B cell (primary cell): Measurements from ENCODE around the gene PUM1. TPM values are rescaled to one million over a fixed set of nuclear protein-coding genes. Genes with fewer than 3 reads are reported as not detected.

ENCODE experiments used
- ATAC-seq: fragments of 200-7000 bp; cut with Tn5 transposase; one replicate; pipeline ENCODE4 v1.10.0; 2021; ENCODE audit warnings: low read depth, mild to moderate bottlenecking, moderate number of reproducible peaks, moderate library complexity
- CTCF ChIA-PET: fragments of 350-600 bp; sonication (Branson Sonifier 250); formaldehyde crosslinking; loops from one replicate; lab custom pipeline; 2021; ENCODE audit warnings: antibody characterized with exemption, inconsistent platforms; lab: Charles Lee
- POLR2A ChIA-PET: fragments of 350-600 bp; sonication (Branson Sonifier 250); formaldehyde crosslinking; loops from one replicate; lab custom pipeline; 2021; ENCODE audit warnings: antibody characterized with exemption; lab: Charles Lee
- DNase-seq: peaks from one replicate; pipeline ENCODE4 v3.0.0; 2013
- H2AFZ ChIP-seq: 2 replicates; pipeline ENCODE4 v1.6.1; 2012; ENCODE audit warnings: mild to moderate bottlenecking, low read depth, low read length; ENCODE audit not compliant: insufficient read depth, poor library complexity, severe bottlenecking
- H3K27ac ChIP-seq, 2 donors: 1 replicate in 1 of 2; 2 replicates in 1 of 2; pipeline ENCODE4 v1.5.1; 2012 to 2013; ENCODE audit warnings: low read length in 2 of 2, mild to moderate bottlenecking in 2 of 2, moderate library complexity in 1 of 2
- H3K27me3 ChIP-seq, 4 experiments: fragments of 200-600 bp in 1 of 4; sonication (generic) in 1 of 4; replicated peaks in 1 of 4; 1 replicate in 2 of 4; 2 replicates in 2 of 4; pipeline versions ENCODE4 v1.6.1 to v1.7.0; 2013 to 2016; ENCODE audit warnings: low read length in 3 of 4, mild to moderate bottlenecking in 2 of 4, mixed read lengths in 1 of 4, moderate library complexity in 1 of 4; ENCODE audit not compliant: insufficient read depth in 4 of 4, control insufficient read depth in 3 of 4; ENCODE audit errors: control extremely low read depth in 1 of 4
- H3K36me3 ChIP-seq, 2 experiments: replicated peaks in 1 of 2; 1 replicate in 1 of 2; 2 replicates in 1 of 2; pipeline versions ENCODE4 v1.6.1 to v1.7.1; 2013; ENCODE audit warnings: low read length in 1 of 2; ENCODE audit not compliant: insufficient read depth in 2 of 2, control insufficient read depth in 1 of 2; ENCODE audit errors: control extremely low read depth in 1 of 2, extremely low read depth in 1 of 2
- H3K4me1 ChIP-seq, 2 donors: fragments of 200-600 bp in 1 of 2; sonication (generic) in 1 of 2; 1 replicate in 1 of 2; 2 replicates in 1 of 2; pipeline versions ENCODE4 v1.5.1 to v1.6.1; 2013 to 2017; ENCODE audit warnings: low read length in 2 of 2; ENCODE audit not compliant: control insufficient read depth in 2 of 2, insufficient read depth in 2 of 2
- H3K4me2 ChIP-seq: replicated peaks from 2 replicates; pipeline ENCODE3; 2012; ENCODE audit warnings: mild to moderate bottlenecking, low read depth, low read length; ENCODE audit not compliant: poor library complexity, severe bottlenecking
- H3K4me3 ChIP-seq, 5 experiments: fragments of 200-600 bp in 1 of 5; sonication (generic) in 1 of 5; 1 replicate in 3 of 5; 2 replicates in 2 of 5; pipeline versions ENCODE4 v1.5.1 to v1.7.0; 2011 to 2016; ENCODE audit warnings: low read length in 4 of 5, mild to moderate bottlenecking in 4 of 5, low read depth in 2 of 5, control low read depth in 1 of 5, moderate library complexity in 1 of 5; ENCODE audit not compliant: insufficient read depth in 1 of 5; ENCODE audit errors: control extremely low read depth in 1 of 5, extremely low read depth in 1 of 5
- H3K79me2 ChIP-seq: fragments of 200-600 bp; sonication (generic); one replicate; pipeline ENCODE4 v1.6.0; 2016; ENCODE audit warnings: low read length; ENCODE audit not compliant: control insufficient read depth, insufficient read depth
- H3K9ac ChIP-seq: fragments of 200-600 bp; sonication (generic); 2 replicates; pipeline ENCODE4 v1.6.1; 2017; ENCODE audit warnings: mild to moderate bottlenecking, low read length, moderate library complexity
- H3K9me3 ChIP-seq, 3 donors: one replicate each; pipeline versions ENCODE4 v1.6.1 to v1.7.1; 2013; ENCODE audit warnings: low read length in 2 of 3; ENCODE audit not compliant: control insufficient read depth in 2 of 3, insufficient read depth in 1 of 3; ENCODE audit errors: control extremely low read depth in 1 of 3
- H4K20me1 ChIP-seq: 2 replicates; pipeline ENCODE4 v1.6.0; 2012; ENCODE audit warnings: mild to moderate bottlenecking, low read length; ENCODE audit not compliant: insufficient read depth, control insufficient read depth, poor library complexity, severe bottlenecking
- H3K27ac Mint-ChIP-seq: one replicate; pipeline ENCODE4 v1.8.0; 2021; ENCODE audit warnings: mixed read lengths
- H3K27me3 Mint-ChIP-seq: one replicate; pipeline ENCODE4 v1.8.0; 2021; ENCODE audit warnings: mixed read lengths
- H3K4me1 Mint-ChIP-seq: one replicate; pipeline ENCODE4 v1.8.0; 2021; ENCODE audit warnings: mixed read lengths
- H3K4me3 Mint-ChIP-seq: one replicate; pipeline ENCODE4 v1.8.0; 2021; ENCODE audit warnings: mixed read lengths
- H3K9me3 Mint-ChIP-seq: one replicate; pipeline ENCODE4 v1.8.0; 2022; ENCODE audit warnings: mixed read lengths; ENCODE audit not compliant: insufficient read depth
- CTCF ChIP-seq: fragments of 200-600 bp; IDR thresholded peaks from one replicate; pipeline ENCODE4 v1.8.0; 2022; ENCODE audit warnings: antibody characterized with exemption, mild to moderate bottlenecking
- EZH2 ChIP-seq: IDR thresholded peaks from 2 replicates; pipeline ENCODE4 v1.6.1; 2012; ENCODE audit warnings: borderline replicate concordance, low read depth, mild to moderate bottlenecking, moderate library complexity, low read length; ENCODE audit not compliant: insufficient read depth, poor library complexity, severe bottlenecking
- WGBS: methylation state at CpG from one replicate; pipeline ENCODE4 v1.1.5; 2013; ENCODE audit warnings: missing lambda C conversion rate; ENCODE audit not compliant: insufficient coverage; 5-methylcytosine and 5-hydroxymethylcytosine counted together
- intact Hi-C: fragments of 100-400 bp; cut with micrococcal nuclease; formaldehyde crosslinking; loops from one replicate; pipeline ENCODE4 v1.10.0; 2022
- polyA plus RNA-seq: library from polyadenylated mRNA; depleted of rRNA; stranded (reverse); fragments of >200 nt; gene quantifications from 2 replicates; pipeline ENCODE4 v1.2.3, GENCODE V29; 2012
- total RNA-seq, 2 donors: library from RNA; stranded (reverse); fragments of 120-200 nt in 1 of 2; gene quantifications; 1 replicate in 1 of 2; 2 replicates in 1 of 2; pipeline versions ENCODE4 v1.2.3 to v1.2.4, GENCODE V29; 2013 to 2022

PUM1 gene
- total and polyA plus RNA-seq, 2 donors (not counting 1 experiment from before 2014, with no cell fraction given), result 52.8 to 177 TPM

- Mint-ChIP-seq H3K4me1 (peaks cover 69% of the 10 kb centered on the region), H3K9me3 (no peaks in the 10 kb centered on the region), H3K4me3 (peak overlapping the region; percentile 40), H3K27me3 (no peaks in the 10 kb centered on the region), H3K27ac (peak overlapping the region; percentile 1)
- H3K79me2 ChIP-seq, result peaks cover 97% of the 10 kb centered on the region
- DNase-seq, result peak; percentile 67
- ChIA-PET CTCF (interaction anchor here (1.4 kb wide), 1 partner anchor 17 kb away, joined by 5 read pairs; no protein-coding TSS in a partner anchor), POLR2A (interaction anchor here (0.6 kb wide), 1 partner anchor 31 kb away, joined by 6 read pairs; no protein-coding TSS in a partner anchor)
- H3K4me1 ChIP-seq, result peaks cover 44 to 45% of the 10 kb centered on the region in 2 donors
- H2AFZ ChIP-seq, result no peak overlapping the region
- WGBS, result no CpG with 5 or more reads among the region's 3 CpGs
- TF ChIP-seq EZH2 (no peak), CTCF (no peak)
- H3K4me3 ChIP-seq, result peak overlapping the region in 1 of 5 experiments; percentile 33
- H3K27me3 ChIP-seq, result no peaks in the 10 kb centered on the region
- peak overlapping the region; percentile 34 for H3K9ac ChIP-seq
- intact Hi-C loops, result loop anchor here (1.0 to 2.0 kb wide), 2 partner anchors 15 to 37 kb away; partner anchors contain the start of gene PUM1
- peak overlapping the region; percentile 13 to 55 for H3K27ac ChIP-seq
- peak; percentile 74 for ATAC-seq
- H3K36me3 ChIP-seq, result peaks cover 0 to 30% of the 10 kb centered on the region in 2 experiments
- peak overlapping the region; percentile 64 for H3K4me2 ChIP-seq
- H3K9me3 ChIP-seq, result no peaks in the 10 kb centered on the region
- peaks cover 86% of the 10 kb centered on the region for H4K20me1 ChIP-seq
These were observed 37.6 kb downstream of the PUM1 start for GRCh38 chr1:31027693-31028526.

- Mint-ChIP-seq H3K4me3 (no peak overlapping the region), H3K4me1 (peaks cover 57% of the 10 kb centered on the region), H3K9me3 (no peaks in the 10 kb centered on the region), H3K27ac (no peak overlapping the region), H3K27me3 (no peaks in the 10 kb centered on the region)
- DNase-seq (no peak), ATAC-seq (no peak)
- no peak overlapping the region for H2AFZ ChIP-seq
- H3K27ac ChIP-seq, result no peak overlapping the region
- ChIA-PET CTCF (no interaction called here), POLR2A (no interaction called here)
- H3K4me3 ChIP-seq, result no peak overlapping the region
- H3K4me2 ChIP-seq, result no peak overlapping the region
- H3K4me1 ChIP-seq, result peaks cover 9 to 29% of the 10 kb centered on the region in 2 donors
- intact Hi-C loops, result no loop called here
- no peaks in the 10 kb centered on the region for H3K27me3 ChIP-seq
- no CpG with 5 or more reads among the region's 2 CpGs for WGBS
- H4K20me1 ChIP-seq, result peaks cover 86% of the 10 kb centered on the region
- no peak for TF ChIP-seq CTCF
- no peak for TF ChIP-seq EZH2
- H3K9me3 ChIP-seq, result no peaks in the 10 kb centered on the region
- peaks cover 100% of the 10 kb centered on the region for H3K79me2 ChIP-seq
- peaks cover 3 to 27% of the 10 kb centered on the region in 2 experiments for H3K36me3 ChIP-seq
- no peak overlapping the region for H3K9ac ChIP-seq
These were observed 43.3 kb downstream of the PUM1 start for GRCh38 chr1:31022259-31022658.
